Smooth muscle cell (in vitro differentiated cells): ENCODE data around the gene RBM5. TPM values are rescaled to one million over a fixed set of nuclear protein-coding genes. Genes with fewer than 3 reads are reported as not detected.

ENCODE experiments used
- DNase-seq: peaks from one replicate; lab custom pipeline; 2025; ENCODE audit not compliant: unreplicated experiment; lab: John Stamatoyannopoulos, UW
- H2AFZ ChIP-seq: fragments of 200-600 bp; sonication (generic); 2 replicates; pipeline ENCODE4 v1.6.0; 2016; ENCODE audit warnings: antibody characterized with exemption, low read depth, mild to moderate bottlenecking
- H3F3A ChIP-seq: fragments of 200-600 bp; sonication (generic); 2 replicates; pipeline ENCODE4 v1.6.0; 2017; ENCODE audit warnings: antibody characterized with exemption, low read depth
- H3K27ac ChIP-seq: fragments of 200-600 bp; sonication (generic); 2 replicates; pipeline ENCODE4 v1.5.1; 2016; ENCODE audit warnings: low read depth, mild to moderate bottlenecking
- H3K27me3 ChIP-seq: fragments of 200-600 bp; sonication (generic); 2 replicates; pipeline ENCODE4 v1.6.1; 2016; ENCODE audit warnings: low read depth, mild to moderate bottlenecking
- H3K36me3 ChIP-seq: fragments of 200-600 bp; sonication (generic); 2 replicates; pipeline ENCODE4 v1.5.1; 2016; ENCODE audit warnings: low read depth
- H3K4me1 ChIP-seq: fragments of 200-600 bp; sonication (generic); 2 replicates; pipeline ENCODE4 v1.5.1; 2016; ENCODE audit warnings: low read depth
- H3K4me2 ChIP-seq: fragments of 200-600 bp; sonication (generic); 2 replicates; pipeline ENCODE4 v1.6.0; 2016; ENCODE audit warnings: mild to moderate bottlenecking
- H3K4me3 ChIP-seq: fragments of 200-600 bp; sonication (generic); 2 replicates; pipeline ENCODE4 v1.5.1; 2016; ENCODE audit warnings: mild to moderate bottlenecking
- H3K79me2 ChIP-seq: fragments of 200-600 bp; sonication (generic); 2 replicates; pipeline ENCODE4 v1.6.0; 2016; ENCODE audit warnings: low read depth, mild to moderate bottlenecking
- H3K9ac ChIP-seq: fragments of 200-600 bp; sonication (generic); 2 replicates; pipeline ENCODE4 v1.6.0; 2016; ENCODE audit warnings: low read depth
- H3K9me3 ChIP-seq: fragments of 200-600 bp; sonication (generic); replicated peaks from 2 replicates; pipeline ENCODE4 v1.5.1; 2016; ENCODE audit warnings: low read depth
- H4K20me1 ChIP-seq: fragments of 200-600 bp; sonication (generic); 2 replicates; pipeline ENCODE4 v1.6.0; 2016; ENCODE audit warnings: low read depth
- CTCF ChIP-seq: fragments of 200-600 bp; sonication (generic); IDR thresholded peaks from 2 replicates; pipeline ENCODE4 v1.5.1; 2017; ENCODE audit warnings: borderline replicate concordance, mild to moderate bottlenecking, antibody characterized with exemption; ENCODE audit not compliant: insufficient read depth, poor library complexity, severe bottlenecking
- WGBS: methylation state at CpG from one replicate; pipeline ENCODE4 v1.1.7; 2016; ENCODE audit warnings: low lambda C conversion rate; 5-methylcytosine and 5-hydroxymethylcytosine counted together
- polyA plus RNA-seq: library from polyadenylated mRNA; unstranded; fragments of >200 nt; fragmentation: Nextera tagmentation; extraction: Ambion mirVana; gene quantifications from 2 replicates; pipeline ENCODE4 v1.2.1, GENCODE V29; 2016
- total RNA-seq: library from RNA; depleted of rRNA; stranded (reverse); fragments of >200 nt; gene quantifications from 2 replicates; pipeline ENCODE4 v1.2.3, GENCODE V29; 2014

RBM5 gene
- total and polyA plus RNA-seq, 2 experiments from 2014 or later: 56.0 to 151 TPM

GRCh38 chr3:50095352-50095998 is 6.8 kb downstream of the RBM5 start:
- Histone ChIP-seq H3K27me3 (no peaks in the 10 kb centered on the region), H3K9ac (no peak overlapping the region), H3K4me1 (peaks cover 10% of the 10 kb centered on the region), H3K27ac (no peak overlapping the region), H3F3A (peaks cover 5% of the 10 kb centered on the region), H3K79me2 (peaks cover 68% of the 10 kb centered on the region), H3K36me3 (peaks cover 45% of the 10 kb centered on the region), H3K9me3 (no peaks in the 10 kb centered on the region), H3K4me3 (no peak overlapping the region), H2AFZ (no peak overlapping the region), H4K20me1 (peaks cover 99% of the 10 kb centered on the region), H3K4me2 (no peak overlapping the region)
- TF ChIP-seq CTCF: no peak
- no peak for DNase-seq
- 98% methylated on average over 5 of the region's 5 CpGs for WGBS

GRCh38 chr3:50100386-50100785 is 11.7 kb downstream of the RBM5 start:
- Histone ChIP-seq H3K9me3 (no peaks in the 10 kb centered on the region), H3K4me2 (no peak overlapping the region), H3K27me3 (no peaks in the 10 kb centered on the region), H3K79me2 (peaks cover 27% of the 10 kb centered on the region), H3K4me1 (peaks cover 14% of the 10 kb centered on the region), H3F3A (peaks cover 24% of the 10 kb centered on the region), H3K27ac (no peak overlapping the region), H3K4me3 (no peak overlapping the region), H2AFZ (no peak overlapping the region), H3K36me3 (peaks cover 45% of the 10 kb centered on the region), H3K9ac (no peak overlapping the region), H4K20me1 (peaks cover 99% of the 10 kb centered on the region)
- whole genome bisulfite sequencing: 91% methylated on average over 5 of the region's 5 CpGs
- DNase-seq: no peak
- TF ChIP-seq CTCF: no peak

- Histone ChIP-seq H3K4me3 (no peak overlapping the region), H3K27me3 (no peaks in the 10 kb centered on the region), H3K4me1 (peaks cover 14% of the 10 kb centered on the region), H3F3A (peaks cover 24% of the 10 kb centered on the region), H3K9me3 (no peaks in the 10 kb centered on the region), H3K27ac (peak overlapping the region; percentile 42), H2AFZ (no peak overlapping the region), H3K36me3 (peaks cover 38% of the 10 kb centered on the region), H3K79me2 (peaks cover 19% of the 10 kb centered on the region), H4K20me1 (peaks cover 99% of the 10 kb centered on the region), H3K9ac (no peak overlapping the region), H3K4me2 (no peak overlapping the region)
- no peak for DNase-seq
- WGBS: 48% methylated on average over 4 of the region's 4 CpGs
- TF ChIP-seq CTCF: no peak
These were observed 12.5 kb downstream of the RBM5 start for GRCh38 chr3:50100956-50101845.
